Stimulated activated naive CD8-positive, alpha-beta T cell treated with anti-CD3 and anti-CD28 coated beads, Interleukin-15, Interleukin-2, amounts not matched to agents 100 ng/mL and 50 ng/mL, for 24 hours (primary cell): ENCODE measurements around the gene RBM7.

Source experiments
- H3K27ac Mint-ChIP-seq: one replicate; pipeline ENCODE4 v1.8.0; 2021; ENCODE audit warnings: mild to moderate bottlenecking, mixed read lengths
- H3K27me3 Mint-ChIP-seq: one replicate; pipeline ENCODE4 v1.8.0; 2021; ENCODE audit warnings: mixed read lengths
- H3K36me3 Mint-ChIP-seq: one replicate; pipeline ENCODE4 v1.8.0; 2021; ENCODE audit warnings: low read depth, mixed read lengths
- H3K4me1 Mint-ChIP-seq: one replicate; pipeline ENCODE4 v1.8.0; 2021; ENCODE audit warnings: low read depth, mixed read lengths
- H3K4me3 Mint-ChIP-seq: one replicate; pipeline ENCODE4 v1.8.0; 2021; ENCODE audit warnings: mild to moderate bottlenecking, mixed read lengths
- H3K9me3 Mint-ChIP-seq: one replicate; pipeline ENCODE4 v1.8.0; 2021; ENCODE audit warnings: mixed read lengths

Gene RBM7

DNA sequence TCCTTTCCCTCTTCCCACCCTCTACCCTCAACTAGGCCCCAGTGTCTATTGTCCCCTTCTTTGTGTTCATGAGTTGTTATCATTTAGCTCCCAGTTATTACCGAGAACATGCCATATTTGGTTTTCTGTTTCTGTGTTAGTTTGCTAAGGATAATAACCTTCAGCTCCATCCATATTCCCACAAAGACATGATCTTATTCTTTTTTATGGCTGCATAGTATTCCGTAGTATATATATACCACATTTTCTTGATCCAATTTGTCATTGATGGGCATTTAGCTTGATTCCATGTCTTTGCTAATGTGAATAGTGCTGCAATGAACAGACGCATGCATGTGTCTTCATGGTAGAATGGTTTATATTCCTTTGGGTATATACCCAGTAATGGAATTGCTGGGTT lies 18.0 kb upstream of the RBM7 start:
- Mint-ChIP-seq H3K4me3 (no peak overlapping the region), H3K36me3 (no peaks in the 10 kb centered on the region), H3K27me3 (peaks cover 14% of the 10 kb centered on the region), H3K9me3 (no peaks in the 10 kb centered on the region), H3K27ac (no peak overlapping the region), H3K4me1 (no peaks in the 10 kb centered on the region)

DNA sequence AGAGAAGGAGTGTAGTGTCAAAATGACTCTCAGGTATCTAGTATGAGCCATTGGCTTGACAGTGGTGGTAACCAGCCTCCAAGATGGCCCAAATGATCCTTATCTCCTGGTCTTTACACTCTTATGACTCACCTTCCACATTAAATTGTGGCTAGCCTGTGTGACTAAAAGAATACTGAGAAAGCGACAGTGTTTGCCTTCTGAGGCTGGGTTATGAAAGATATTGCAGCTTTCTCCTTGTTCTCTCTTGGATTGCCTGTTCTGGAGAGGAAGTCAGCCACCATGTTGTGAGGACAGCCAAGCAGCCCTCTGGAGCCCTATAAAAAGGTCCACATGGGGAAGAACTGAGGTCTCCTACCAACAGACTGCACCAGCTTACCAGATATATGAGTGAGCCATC lies 16.0 kb upstream of the RBM7 start:
- Mint-ChIP-seq H3K36me3 (no peaks in the 10 kb centered on the region), H3K4me1 (no peaks in the 10 kb centered on the region), H3K27me3 (peaks cover 6% of the 10 kb centered on the region), H3K4me3 (no peak overlapping the region), H3K9me3 (no peaks in the 10 kb centered on the region), H3K27ac (no peak overlapping the region)

DNA sequence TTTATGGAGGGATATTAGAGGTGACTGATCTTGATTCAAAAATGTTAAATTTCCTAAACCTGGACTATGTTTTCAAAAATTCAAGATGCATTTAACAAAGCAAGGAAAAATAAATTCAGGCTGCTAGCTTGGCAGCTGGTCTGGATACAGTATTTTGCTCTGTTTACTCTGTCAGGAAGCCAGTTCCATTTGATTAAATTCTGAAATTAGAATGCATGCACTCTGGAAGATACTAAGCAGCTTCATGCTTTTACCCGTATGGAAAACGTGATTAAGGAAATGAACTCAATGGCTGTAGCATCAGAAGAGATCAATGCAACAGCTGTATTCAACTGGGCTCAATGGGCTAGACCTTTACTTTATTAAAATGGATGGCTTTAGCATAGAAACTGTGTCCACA lies 14.3 kb upstream of the RBM7 start:
- no peaks in the 10 kb centered on the region for H3K27me3 Mint-ChIP-seq
- no peak overlapping the region for H3K4me3 Mint-ChIP-seq
- H3K27ac Mint-ChIP-seq, result no peak overlapping the region
- no peaks in the 10 kb centered on the region for H3K36me3 Mint-ChIP-seq
- H3K9me3 Mint-ChIP-seq, result no peaks in the 10 kb centered on the region
- no peaks in the 10 kb centered on the region for H3K4me1 Mint-ChIP-seq

DNA sequence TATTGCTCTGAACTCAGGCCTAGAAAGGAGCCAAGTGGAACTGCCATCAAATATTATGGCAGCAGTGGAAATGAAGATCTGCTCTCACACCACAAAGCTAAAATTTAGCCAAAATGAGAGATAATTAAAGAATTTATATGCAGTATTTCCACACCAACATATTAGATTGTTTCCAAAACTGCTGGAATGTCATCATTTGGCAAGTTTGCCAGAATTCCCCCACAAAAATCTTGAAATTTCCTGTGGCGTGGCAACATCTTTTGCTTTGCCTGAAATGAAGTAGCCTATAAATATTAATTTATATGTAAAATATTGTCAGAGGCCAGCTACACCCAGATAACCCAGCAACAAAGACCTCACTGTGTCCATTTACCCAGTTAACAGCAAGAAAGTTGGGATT lies 13.9 kb upstream of the RBM7 start:
- H3K27me3 Mint-ChIP-seq, result no peaks in the 10 kb centered on the region
- no peaks in the 10 kb centered on the region for H3K36me3 Mint-ChIP-seq
- H3K9me3 Mint-ChIP-seq, result no peaks in the 10 kb centered on the region

DNA sequence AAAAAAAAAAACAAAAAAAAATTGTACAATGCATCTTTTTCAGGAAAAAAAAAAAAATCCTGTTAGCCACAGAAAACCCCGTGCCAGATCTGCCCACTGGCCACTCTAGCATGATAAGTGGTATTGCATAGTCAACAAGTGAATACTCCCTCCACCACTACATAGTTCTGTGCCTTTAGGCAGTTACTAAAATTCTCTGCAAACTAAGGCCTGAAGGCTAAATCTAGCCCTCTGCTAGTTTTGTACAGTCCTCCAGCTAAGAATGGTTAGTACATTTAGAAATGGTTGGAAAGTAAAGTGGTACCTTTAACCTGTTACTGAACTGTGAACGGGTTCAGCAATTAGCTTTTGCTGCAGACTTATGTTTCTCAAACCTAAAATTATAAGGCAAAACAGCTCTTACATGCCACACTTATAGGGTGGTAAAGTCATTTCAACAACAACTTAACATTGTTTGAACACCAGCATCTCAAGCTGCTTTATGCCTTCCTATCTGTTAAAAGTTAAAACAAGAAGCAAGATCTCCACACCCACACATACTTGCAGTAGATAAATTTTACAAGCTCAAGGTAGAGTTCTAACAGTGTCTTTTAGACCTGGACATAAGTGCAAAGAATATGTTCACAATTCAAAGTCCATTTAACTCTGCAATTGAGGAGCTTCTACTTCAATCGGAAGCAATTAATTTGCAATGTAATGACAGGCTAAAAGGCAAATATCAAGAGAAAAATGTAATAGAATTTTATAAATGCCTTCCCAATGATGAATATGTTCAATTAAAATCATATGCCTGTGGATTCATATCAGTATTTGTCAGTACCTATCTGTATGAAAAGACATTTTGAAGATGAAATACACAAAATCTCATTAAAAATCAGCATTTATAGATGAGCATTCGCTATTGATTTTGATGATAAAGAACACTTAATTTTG lies 7.5 kb upstream of the RBM7 start:
- H3K27me3 Mint-ChIP-seq, result no peaks in the 10 kb centered on the region
- no peaks in the 10 kb centered on the region for H3K9me3 Mint-ChIP-seq
- peaks cover 8% of the 10 kb centered on the region for H3K4me1 Mint-ChIP-seq
- peaks cover 8% of the 10 kb centered on the region for H3K36me3 Mint-ChIP-seq
- H3K27ac Mint-ChIP-seq, result no peak overlapping the region
- no peak overlapping the region for H3K4me3 Mint-ChIP-seq

More for the DNA sequence above, 13.9 kb upstream of the RBM7 start:
- H3K27ac Mint-ChIP-seq, result no peak overlapping the region
- H3K4me1 Mint-ChIP-seq, result no peaks in the 10 kb centered on the region
- no peak overlapping the region for H3K4me3 Mint-ChIP-seq

DNA sequence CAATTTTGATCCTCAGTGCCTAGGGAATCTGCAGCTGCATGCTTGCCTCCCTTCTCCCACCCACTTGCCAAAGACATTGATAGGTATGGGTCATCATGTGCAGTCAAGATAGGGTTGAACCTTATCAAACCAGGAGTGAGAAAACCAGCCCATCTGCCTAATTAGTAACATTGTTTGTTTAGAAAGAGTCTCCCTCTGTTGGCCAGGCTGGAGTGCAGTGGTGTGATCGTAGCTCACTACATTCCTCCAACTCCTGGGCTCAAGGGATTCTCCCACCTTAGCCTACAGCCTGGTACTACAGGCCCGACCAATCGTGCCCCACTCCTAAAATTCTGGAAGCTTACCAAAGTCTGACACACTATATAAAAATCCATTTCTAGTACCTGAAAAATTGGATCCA lies 4.7 kb upstream of the RBM7 start:
- Mint-ChIP-seq H3K9me3 (no peaks in the 10 kb centered on the region), H3K4me3 (no peak overlapping the region), H3K27ac (no peak overlapping the region), H3K27me3 (no peaks in the 10 kb centered on the region), H3K4me1 (peaks cover 27% of the 10 kb centered on the region), H3K36me3 (peaks cover 17% of the 10 kb centered on the region)

DNA sequence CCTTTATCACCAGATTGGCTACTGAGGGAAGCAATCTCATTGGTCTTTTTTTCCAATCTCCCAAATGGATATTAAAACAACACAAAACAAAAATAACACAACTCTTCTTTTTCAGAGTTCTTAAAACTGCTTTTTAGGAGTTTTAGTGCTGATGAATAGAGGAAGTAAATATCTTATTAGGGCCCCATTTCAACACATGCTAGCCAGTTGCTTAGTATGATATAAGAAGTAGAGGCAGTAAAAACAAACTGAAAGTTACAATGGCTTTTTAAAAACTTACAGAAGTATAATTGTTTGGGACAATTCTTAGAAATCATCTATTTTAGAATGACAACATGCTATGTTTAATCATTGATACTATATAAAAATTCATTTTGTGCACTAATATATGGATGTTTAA lies 3.5 kb upstream of the RBM7 start:
- no peak overlapping the region for H3K27ac Mint-ChIP-seq
- peaks cover 28% of the 10 kb centered on the region for H3K4me1 Mint-ChIP-seq
- H3K4me3 Mint-ChIP-seq, result no peak overlapping the region
- no peaks in the 10 kb centered on the region for H3K27me3 Mint-ChIP-seq
- peaks cover 18% of the 10 kb centered on the region for H3K36me3 Mint-ChIP-seq
- H3K9me3 Mint-ChIP-seq, result no peaks in the 10 kb centered on the region

DNA sequence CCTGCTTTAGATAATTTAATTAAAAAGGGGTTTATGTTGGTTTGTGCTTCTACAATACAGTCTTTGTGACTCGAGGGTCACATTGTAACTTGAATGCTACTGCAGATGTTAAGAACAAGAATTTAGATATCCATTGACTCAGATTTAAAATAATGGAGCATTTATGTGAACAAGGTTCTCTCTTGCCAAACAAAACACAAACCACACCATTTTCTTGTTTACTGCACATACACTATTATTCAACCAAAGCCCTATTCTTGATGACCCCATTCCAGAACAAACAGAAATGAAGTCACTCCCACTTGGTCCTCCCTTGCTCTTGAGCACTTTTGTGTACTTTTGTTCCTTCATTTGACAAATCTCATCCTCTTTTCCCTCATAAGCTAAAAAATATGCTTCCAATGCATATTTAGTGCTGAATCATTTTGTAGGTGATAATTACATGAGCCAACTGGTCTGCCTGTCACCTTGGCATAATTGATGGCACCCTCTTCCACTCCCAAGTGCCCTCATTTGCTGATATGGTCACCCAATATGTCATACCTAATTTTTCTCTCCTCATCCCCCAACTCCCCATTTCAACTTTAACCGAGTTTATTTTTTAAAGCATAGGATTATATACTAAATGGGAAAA lies 3.0 kb upstream of the RBM7 start:
- Mint-ChIP-seq H3K9me3 (no peaks in the 10 kb centered on the region), H3K27me3 (no peaks in the 10 kb centered on the region), H3K4me3 (no peak overlapping the region), H3K27ac (no peak overlapping the region), H3K4me1 (peaks cover 33% of the 10 kb centered on the region), H3K36me3 (peaks cover 22% of the 10 kb centered on the region)

DNA sequence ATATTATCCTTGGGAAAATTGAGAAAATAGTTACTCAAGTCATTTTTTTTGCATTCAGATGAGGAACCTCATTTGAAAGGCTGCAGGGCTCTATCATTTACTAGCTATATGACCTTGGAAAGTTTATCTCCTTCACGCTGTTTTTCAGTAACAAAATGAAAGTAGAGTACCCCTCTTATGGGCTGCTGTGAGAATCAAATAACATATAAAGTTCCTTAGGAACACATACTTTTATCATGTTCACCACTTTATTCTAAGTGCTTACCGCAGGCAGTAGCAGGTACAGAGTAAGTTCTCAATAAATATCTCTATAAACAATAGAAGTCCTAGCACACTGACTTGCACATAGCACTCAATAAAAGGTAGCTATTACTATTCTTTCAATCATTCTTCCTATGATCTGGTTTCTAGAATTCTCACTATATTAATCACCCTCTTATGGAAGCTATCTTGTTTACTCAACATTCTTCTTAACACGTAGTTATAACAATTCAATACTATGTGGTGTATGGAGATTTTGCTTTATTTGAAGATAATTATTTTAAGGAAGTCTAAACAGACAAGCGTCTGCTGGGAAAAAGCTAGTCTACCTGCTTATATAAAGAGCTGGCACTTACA lies 2.1 kb upstream of the RBM7 start:
- H3K4me1 Mint-ChIP-seq, result peaks cover 41% of the 10 kb centered on the region
- peaks cover 30% of the 10 kb centered on the region for H3K36me3 Mint-ChIP-seq
- peak overlapping the region; percentile 90 for H3K4me3 Mint-ChIP-seq
- no peaks in the 10 kb centered on the region for H3K27me3 Mint-ChIP-seq
- no peaks in the 10 kb centered on the region for H3K9me3 Mint-ChIP-seq
- H3K27ac Mint-ChIP-seq, result peak overlapping the region; percentile 90

DNA sequence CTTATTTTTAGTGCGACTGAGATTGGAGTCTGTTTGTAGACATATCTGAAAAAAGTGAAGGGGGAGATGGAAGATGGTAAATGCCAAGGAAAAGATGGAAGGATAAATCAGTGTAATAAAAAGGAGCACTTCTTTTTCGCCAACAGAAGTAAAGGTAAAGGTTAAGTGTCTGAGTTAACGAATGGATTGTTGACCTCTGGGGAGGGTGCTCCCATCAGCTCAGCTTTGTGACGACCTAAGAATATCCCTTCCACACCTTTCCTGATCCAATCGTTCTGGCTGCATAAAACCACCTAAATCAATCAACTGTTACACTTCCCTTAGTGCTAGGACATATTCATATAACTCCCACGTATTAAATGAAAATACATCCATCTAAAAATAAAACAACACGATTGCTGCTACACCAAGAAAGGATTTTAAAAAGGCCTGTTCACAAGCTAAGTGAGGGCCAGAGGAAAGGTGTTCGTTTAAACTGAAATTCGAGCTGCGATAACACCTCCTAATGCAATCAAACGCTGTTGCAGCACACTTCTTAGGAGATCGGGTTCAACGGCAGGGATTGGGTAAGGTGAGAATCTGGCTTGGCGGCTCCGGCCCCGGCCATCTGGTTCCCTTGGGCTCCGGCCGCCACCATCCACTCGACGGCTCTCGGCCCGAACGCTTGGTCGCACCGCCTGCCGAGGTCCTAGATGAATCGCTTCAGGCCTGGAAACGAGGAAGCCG lies 813 bp upstream of the RBM7 start:
- Mint-ChIP-seq H3K9me3 (no peaks in the 10 kb centered on the region), H3K4me1 (peaks cover 51% of the 10 kb centered on the region), H3K36me3 (peaks cover 39% of the 10 kb centered on the region), H3K27me3 (no peaks in the 10 kb centered on the region), H3K4me3 (peak overlapping the region; percentile 90), H3K27ac (peak overlapping the region; percentile 90)

DNA sequence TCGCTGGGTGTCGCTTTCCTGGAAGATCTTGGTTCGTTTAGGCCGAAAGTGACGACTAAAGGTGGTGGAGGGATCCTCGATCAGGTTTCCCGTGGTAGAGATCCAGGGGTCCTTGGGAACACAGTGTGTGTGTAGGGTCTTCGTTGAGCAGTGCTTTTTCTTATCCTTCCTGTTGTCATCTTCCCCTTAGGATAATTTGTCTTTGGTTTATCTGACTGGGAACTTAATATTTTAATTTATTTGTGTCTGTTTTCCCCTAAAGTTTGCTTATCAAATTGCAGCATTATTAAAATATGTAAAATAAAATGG lies 403 bp downstream of the RBM7 start:
- Mint-ChIP-seq H3K27ac (peak overlapping the region; percentile 90), H3K4me3 (peak overlapping the region; percentile 90), H3K36me3 (peaks cover 51% of the 10 kb centered on the region), H3K9me3 (no peaks in the 10 kb centered on the region), H3K4me1 (peaks cover 62% of the 10 kb centered on the region), H3K27me3 (no peaks in the 10 kb centered on the region)

DNA sequence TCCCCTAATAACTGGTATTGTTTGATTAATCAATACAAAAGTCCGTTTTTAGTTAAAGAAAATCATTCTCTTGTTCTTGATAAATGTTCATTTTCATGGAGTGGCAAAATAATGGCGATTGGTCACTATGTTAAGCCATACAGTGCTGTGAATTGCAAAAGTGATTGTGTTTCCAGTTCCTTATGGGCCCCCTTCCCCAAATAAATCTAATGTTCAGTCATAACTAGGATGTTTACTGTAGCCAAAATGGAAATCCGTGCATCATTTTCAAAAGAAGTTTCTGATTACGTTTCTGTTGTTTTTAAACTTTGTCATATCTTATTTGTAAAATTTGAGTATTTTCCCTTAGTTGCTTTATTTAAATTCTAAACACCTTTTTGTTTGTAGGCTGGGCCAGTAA lies 845 bp downstream of the RBM7 start:
- H3K4me1 Mint-ChIP-seq, result peaks cover 66% of the 10 kb centered on the region

DNA sequence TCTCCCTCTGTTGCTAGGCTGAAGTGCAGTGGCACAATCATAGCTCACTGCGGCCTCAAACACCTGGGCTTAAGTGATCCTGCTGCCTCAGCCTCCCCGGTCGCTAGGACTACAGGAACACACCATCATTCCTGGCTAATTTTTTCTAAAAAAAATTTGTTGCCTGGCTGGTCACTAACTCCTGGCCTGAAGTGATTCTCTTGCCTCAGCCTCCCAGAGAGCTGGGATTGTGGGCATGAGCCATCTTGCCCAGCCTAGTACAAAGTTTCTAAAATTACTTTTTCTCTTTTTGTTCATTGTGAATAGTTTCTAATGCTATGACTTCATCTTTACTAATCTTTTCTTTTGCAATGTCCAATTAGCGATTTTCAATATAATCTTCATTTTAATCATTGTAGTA lies 12.5 kb downstream of the RBM7 start:
- H3K4me1 Mint-ChIP-seq, result no peaks in the 10 kb centered on the region
- H3K36me3 Mint-ChIP-seq, result peaks cover 22% of the 10 kb centered on the region
- H3K4me3 Mint-ChIP-seq, result no peak overlapping the region
- H3K27me3 Mint-ChIP-seq, result no peaks in the 10 kb centered on the region
- no peak overlapping the region for H3K27ac Mint-ChIP-seq
- H3K9me3 Mint-ChIP-seq, result no peaks in the 10 kb centered on the region

More for the DNA sequence above, 845 bp downstream of the RBM7 start:
- Mint-ChIP-seq H3K27me3 (no peaks in the 10 kb centered on the region), H3K36me3 (peaks cover 56% of the 10 kb centered on the region), H3K4me3 (peak overlapping the region; percentile 90), H3K9me3 (no peaks in the 10 kb centered on the region), H3K27ac (peak overlapping the region; percentile 90)

DNA sequence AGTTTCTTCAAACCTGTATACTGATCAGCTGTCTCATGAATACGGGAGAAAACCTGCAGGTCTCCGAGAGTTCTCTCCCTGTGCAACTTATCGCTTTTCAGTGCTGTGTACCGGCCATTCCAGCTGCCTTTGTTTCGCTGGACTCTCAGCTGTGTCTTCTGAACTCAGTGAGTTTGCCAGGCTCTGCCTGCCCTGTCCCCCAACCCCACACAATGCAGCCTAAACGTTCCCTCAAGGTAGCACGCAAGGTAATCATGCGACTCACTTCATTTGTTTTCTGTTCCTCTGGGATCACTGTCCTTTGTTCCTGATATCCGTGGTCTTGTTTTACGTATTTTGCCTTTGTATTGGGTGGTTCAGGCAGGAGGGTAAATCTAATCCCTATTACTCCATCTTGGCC lies 13.5 kb downstream of the RBM7 start:
- Mint-ChIP-seq H3K4me1 (no peaks in the 10 kb centered on the region), H3K27me3 (no peaks in the 10 kb centered on the region), H3K36me3 (peaks cover 19% of the 10 kb centered on the region), H3K9me3 (no peaks in the 10 kb centered on the region), H3K27ac (no peak overlapping the region), H3K4me3 (no peak overlapping the region)

DNA sequence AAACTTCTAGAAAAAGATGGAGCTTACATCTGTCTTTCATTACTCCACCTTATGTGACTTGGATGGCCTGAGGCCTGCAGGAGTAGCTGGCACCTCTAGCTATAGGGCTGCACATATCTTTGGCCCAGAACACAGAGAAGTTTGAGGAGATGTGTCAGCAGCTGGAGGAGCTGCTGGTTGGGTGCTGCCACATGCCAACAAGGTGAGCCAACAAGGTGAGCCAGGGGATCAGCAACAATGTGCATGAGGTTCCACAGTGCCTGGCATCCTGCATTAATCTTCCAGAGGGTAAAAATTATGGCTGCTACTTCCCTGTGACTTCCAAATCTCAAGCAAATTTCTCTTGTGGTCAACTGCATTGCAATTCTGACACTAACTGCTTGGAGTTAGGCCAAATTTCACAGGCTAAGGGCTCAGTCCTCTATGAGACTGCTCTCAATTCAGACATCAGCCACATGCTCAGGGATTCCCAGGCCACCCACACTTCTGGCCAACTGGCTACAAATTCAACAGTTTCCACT lies 16.0 kb downstream of the RBM7 start:
- Mint-ChIP-seq H3K27ac (no peak overlapping the region), H3K9me3 (no peaks in the 10 kb centered on the region), H3K4me1 (no peaks in the 10 kb centered on the region), H3K4me3 (no peak overlapping the region), H3K27me3 (no peaks in the 10 kb centered on the region), H3K36me3 (no peaks in the 10 kb centered on the region)
